Stimulated activated CD4-positive, alpha-beta T cell treated with anti-CD3 and anti-CD28 coated beads, Interleukin-1b, Interleukin-23, amount 100 ng/mL, for 24 hours (primary cell): ENCODE measurements around the gene STX2.
"Not testable (repeated sequence)": the region's sequence is repeated elsewhere in the genome, so short reads cannot be mapped to it uniquely, and the experiment has no call there.

Experiments
- DNase-seq, 4 experiments: peaks; one replicate each; pipeline ENCODE4 v3.0.0-alpha.2; 2020; ENCODE audit warnings: low read depth in 4 of 4, low spot score in 1 of 4

The STX2 gene

GRCh38 chr12:130838951-130839769 lies at the start of gene STX2:
Gene STX2, minus strand, starts transcription at chr12:130839250. Its CDS starts 151 bp downstream, at chr12:130839099.
- peak; percentile 77 to 93 (median 84) for DNase-seq

DNA sequence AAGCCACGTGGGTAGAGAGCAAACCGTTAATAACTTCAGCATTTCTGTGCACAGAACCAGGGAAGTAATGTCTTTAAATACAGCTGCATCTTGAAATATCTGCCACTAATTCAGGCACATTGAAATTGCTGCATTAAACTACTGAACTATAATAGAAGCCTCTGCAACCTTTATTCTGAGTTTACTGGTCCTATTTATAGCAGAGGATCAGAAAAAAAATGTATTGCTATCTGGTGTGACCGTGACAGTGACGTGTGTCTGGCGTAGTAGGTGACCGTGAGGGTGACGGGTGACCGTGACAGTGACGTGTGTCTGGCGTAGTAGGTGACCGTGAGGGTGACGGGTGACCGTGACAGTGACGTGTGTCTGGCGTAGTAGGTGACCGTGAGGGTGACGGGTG lies 48.1 kb upstream of the STX2 start:
- not testable (repeated sequence) for DNase-seq

GRCh38 chr12:130881548-130881947 lies 42.5 kb upstream of the STX2 start:
- DNase-seq = no peak

DNA sequence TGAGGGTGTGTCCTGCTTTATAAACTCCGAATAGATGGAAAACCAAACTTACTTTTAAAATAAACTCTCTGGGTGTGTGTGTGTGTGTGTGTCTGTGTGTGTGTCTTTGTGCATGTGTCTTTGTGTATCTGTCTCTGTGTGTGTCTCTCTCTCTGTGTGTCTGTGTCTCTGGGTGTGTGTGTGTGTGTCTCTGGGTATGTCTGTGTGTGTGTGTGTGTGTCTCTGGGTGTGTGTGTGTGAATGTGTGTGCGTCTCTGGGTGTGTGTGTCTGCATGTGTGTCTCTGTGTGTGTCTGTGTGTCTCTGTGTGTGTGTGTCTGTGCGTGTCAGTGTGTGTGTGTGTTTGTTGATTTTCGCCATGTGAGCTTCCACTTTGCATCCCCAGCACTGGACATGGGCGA lies 42.0 kb upstream of the STX2 start:
- DNase-seq = no peak

DNA sequence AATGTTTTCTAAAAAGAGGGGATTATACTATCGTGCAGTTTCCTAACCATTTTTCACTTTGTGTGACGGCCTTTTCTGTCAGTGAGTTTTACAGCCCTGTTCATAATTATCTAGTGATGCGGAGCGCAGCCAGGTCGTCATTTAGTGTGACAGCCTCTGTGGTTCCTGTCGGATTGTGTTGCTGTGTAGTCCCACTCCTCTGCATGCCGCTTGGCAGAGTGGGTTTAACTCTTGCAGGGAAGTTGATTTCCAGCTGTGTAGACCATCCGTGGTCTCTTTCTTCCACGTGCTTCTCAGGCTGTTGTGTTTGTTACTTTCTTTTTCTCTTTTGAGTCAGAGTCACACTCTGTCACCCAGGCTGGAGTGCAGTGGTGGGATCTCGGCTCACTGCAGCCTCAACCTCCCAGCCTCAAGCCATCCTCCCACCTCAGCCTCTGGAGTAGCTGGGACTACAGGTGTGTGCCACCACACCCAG lies 41.4 kb upstream of the STX2 start:
- DNase-seq = no peak

GRCh38 chr12:130879781-130880389 lies 40.8 kb upstream of the STX2 start:
- no peak for DNase-seq

DNA sequence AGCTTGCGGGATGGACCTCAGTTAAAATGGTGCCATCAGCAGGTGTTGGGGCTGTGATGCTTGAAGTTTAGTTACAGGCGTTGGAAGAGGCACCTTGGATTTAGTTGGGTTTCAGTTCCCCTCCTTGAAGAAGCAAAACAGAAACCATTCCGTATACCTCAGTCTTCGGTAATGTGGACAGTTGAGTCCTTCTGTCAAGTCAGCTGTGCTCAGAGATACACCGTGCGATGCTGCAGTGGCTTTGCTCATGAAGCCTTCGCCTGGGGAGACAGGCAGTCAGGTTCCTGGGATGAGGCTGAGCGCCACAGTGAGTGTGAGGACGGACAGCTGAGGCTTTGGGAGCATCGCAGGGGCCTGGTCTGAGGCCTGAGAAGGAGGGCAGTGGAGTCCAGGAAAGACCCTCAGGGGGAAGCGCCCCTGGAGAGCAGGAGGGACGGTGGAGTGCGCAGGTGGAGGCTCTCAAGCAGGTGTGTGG lies 40.2 kb upstream of the STX2 start:
- DNase-seq = no peak

GRCh38 chr12:130878193-130879185 lies 39.4 kb upstream of the STX2 start:
- DNase-seq = no peak

DNA sequence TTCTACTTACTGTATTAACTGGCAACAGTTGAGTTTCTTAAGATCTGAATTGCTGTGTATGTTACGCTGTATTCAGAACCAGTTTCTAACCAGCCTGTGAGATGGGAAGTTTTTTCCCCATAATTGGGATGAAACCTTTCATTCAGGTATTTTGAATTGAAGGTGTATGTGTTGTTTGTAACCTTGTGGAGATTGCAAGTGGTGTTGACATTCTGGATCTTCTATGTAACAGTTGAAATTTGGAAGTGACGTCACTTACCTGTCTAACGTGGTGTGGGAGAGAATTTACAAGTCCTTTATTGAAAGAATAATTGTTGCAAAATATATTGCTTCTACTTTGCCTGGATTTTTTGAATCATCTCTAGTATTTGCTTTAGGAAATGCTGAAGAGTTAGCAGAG lies 38.3 kb upstream of the STX2 start:
- no peak for DNase-seq

- DNase-seq = no peak
Observed at GRCh38 chr12:130876758-130877157, 37.7 kb upstream of the STX2 start.

- DNase-seq = no peak
Observed at GRCh38 chr12:130876297-130876696, 37.2 kb upstream of the STX2 start.

DNA sequence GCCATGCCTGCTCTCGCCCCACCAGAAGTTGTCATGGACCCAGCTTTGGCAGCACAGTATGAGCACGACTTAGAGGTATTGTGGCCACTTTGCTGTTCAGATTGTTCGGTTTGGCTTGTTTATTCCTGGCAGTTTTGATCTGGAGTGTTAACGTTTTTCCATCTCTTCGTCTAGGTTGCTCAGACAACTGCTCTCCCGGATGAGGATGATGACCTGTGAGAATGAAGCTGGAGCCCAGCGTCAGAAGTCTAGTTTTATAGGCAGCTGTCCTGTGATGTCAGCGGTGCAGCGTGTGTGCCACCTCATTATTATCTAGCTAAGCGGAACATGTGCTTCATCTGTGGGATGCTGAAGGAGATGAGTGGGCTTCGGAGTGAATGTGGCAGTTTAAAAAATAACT lies 36.7 kb upstream of the STX2 start:
- DNase-seq = not testable (repeated sequence)

GRCh38 chr12:130875193-130875592 lies 36.1 kb upstream of the STX2 start:
- no peak for DNase-seq

DNA sequence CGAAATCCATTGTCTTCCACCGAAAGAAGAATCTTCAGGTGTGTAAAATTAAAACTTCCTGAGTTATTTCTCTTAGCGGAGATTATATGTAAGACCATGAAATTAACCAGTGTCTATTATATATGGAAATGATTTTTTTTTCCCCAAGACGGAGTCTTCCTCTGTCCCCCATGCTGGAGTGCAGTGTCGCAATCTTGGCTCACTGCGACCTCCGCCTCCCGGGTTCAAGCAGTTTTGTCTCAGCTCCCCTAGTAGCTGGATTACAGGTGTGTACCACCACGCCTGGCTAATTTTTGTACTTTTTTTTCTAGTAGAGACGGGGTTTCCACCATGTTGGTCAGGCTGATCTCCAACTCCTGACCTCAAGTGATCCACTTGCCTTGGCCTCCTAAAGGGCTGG lies 35.6 kb upstream of the STX2 start:
- no peak for DNase-seq

- no peak for DNase-seq
Observed at GRCh38 chr12:130873825-130874224, 34.8 kb upstream of the STX2 start.

GRCh38 chr12:130873106-130873795 lies 34.2 kb upstream of the STX2 start:
- no peak for DNase-seq

GRCh38 chr12:130872179-130873096 lies 33.4 kb upstream of the STX2 start:
- peak in 2 of 4 experiments; percentile 20 to 25 for DNase-seq

GRCh38 chr12:130871286-130872178 lies 32.5 kb upstream of the STX2 start, which contains the start of gene RAN:
Gene RAN, plus strand, starts transcription at chr12:130872066. Its CDS starts 528 bp downstream, at chr12:130872594.
- DNase-seq = peak; percentile 78 to 93 (median 88)
